ENCODE data around the gene GBP2.
"Not testable (repeated sequence)": the region's sequence is repeated elsewhere in the genome, so short reads cannot be mapped to it uniquely, and the experiment has no call there.

Gene GBP2

GRCh38 chr1:89125913-89126580 is at the start of gene GBP2:
Gene GBP2, minus strand, starts transcription at chr1:89126114. Its CDS starts 4,148 bp downstream, at chr1:89121966.
- DNase-seq = no peak

DNA sequence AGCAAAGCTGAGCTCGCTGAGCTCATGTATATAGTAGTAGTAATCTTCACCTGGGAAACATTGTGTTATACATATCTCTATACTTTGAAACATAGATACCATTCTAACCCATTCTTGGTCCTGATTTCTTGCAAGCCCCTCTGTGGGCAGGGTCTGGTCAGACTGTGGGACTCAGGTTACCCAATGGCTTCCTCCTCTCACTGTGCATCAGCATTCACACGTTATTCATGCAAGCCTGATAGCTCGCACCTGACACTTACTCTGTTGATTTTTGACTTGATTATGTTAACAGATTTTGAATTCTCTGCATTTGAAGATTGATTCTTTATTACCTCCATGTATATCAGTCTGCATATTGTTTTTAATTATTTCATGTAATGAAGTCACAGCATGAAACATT is 48.6 kb upstream of the GBP2 start:
- no peak for DNase-seq

- DNase-seq = no peak
Measured at GRCh38 chr1:89172468-89173143, 46.7 kb upstream of the GBP2 start.

DNA sequence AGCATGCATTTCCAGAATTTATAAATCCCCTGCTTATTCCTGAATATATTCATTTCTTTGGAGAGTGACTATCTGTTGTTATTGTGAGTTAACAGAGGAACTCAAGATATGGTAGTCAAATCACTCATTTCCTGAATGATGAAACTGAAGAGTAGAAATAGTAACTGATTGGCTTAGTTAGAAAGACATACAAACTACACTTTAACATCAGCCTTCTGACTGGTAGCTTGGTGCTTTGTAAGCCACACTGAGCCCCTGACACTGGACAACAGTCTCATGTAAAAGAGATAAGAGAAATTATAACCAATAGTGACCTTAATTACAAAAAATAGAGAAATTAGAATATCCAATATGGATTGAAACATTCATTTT is 45.1 kb upstream of the GBP2 start:
- no peak for DNase-seq

GRCh38 chr1:89170170-89171066 is 44.5 kb upstream of the GBP2 start:
- no peak for DNase-seq

GRCh38 chr1:89169166-89169565 is 43.3 kb upstream of the GBP2 start:
- DNase-seq = no peak

DNA sequence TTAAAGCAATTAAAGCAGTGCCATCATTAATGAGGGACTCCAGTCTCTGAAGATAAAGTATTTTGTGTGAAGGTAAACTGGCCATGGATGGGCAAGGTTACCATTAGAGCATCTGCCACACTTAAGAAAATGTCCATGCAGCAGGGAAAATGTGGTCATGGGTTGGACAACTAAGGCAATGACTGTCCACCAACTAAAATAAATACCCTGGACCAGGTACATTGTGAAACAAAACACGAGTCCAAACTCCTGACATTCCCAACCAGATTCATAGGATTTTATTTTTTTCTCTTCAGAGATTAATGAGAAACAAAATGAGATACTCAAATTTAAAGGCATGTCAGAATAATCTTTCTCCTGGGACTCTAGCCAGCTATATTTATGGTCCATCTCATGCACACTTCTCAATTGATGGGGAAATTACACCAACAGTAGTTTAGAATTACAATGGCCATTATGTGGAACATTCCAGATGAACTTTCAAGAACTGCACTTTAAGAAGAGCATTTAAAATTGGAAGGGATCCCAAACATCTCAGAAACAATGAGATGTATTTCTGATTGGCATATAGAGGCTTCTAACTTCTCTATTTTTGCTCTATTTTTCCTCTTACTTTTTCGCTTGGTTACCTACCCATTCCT is 41.8 kb upstream of the GBP2 start:
- DNase-seq = no peak

DNA sequence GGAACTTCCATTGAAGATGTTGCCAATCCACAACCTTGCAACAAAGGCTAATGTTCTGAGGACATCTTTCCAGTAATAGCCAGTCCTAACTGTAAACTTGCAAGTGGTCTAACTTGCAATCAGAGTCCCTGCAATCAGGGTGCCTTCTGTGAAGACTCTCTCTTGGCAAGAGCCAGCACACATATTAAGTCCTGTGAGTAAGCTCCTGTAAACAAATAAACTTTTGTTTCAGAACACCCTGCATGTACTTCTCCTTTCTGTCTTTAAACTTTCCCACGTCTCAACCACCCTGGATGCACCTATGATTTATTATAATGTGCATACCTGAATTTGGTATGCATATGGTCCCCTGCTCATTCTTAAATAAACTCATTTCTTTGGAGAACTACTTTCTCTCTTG is 40.8 kb upstream of the GBP2 start:
- DNase-seq = no peak

DNA sequence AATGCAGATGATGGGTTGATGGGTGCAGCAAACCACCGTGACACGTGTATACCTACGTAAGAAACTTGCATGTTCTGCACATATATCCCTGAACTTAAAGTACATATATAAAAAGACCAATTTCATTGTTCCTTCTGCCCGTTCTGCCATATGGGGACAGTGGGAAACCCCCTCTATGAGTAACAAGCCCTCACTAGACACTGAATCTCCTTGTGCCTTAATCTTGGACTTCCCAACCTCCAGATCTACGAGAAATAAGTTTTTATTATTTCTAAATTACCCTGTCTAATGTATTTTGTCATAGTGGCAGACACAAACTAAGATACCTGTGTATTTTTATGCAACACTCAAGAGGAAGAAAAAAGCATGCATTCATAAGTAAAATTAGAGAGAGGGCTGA is 39.9 kb upstream of the GBP2 start:
- no peak for DNase-seq

- DNase-seq = no peak
Measured at GRCh38 chr1:89151047-89151446, 25.1 kb upstream of the GBP2 start.

DNA sequence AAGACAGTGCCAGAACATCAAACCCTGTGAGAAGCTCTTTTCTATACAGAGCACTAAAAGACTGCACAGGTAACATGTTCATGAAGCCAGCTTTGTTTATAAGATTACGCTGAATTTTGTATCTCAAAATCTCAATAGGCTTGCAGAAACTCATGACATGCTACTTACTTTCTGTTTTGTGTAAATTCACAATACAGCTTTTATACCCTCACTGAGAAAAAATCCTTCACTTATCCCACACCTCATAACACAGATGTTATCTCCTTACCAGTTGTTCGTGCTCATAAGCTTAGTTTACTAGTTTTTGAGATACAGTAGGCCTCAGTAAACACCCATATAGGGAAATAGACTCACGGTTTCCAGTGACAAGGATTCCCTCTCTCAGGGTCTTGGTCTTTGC is 24.1 kb upstream of the GBP2 start:
- no peak for DNase-seq

DNA sequence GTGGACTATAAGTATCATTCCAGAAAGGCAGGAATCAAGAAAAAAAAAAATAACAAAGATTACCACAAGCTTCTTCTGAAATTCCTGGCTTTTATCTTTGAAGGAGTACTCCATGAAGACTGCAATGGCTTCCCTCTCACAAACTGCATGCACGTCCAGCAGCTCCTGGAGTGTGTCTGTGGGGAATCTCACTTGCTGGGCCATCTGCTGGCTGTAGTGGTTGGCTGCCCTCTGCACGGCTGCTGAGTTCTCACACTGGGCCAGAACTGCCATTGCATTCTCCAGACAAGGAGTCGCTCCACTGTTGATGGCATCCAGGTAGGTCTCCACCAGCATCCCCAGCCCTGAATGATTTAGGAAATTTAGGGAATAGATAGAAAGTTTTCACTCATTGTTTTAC is 23.3 kb upstream of the GBP2 start:
- DNase-seq = peak; percentile 76

DNA sequence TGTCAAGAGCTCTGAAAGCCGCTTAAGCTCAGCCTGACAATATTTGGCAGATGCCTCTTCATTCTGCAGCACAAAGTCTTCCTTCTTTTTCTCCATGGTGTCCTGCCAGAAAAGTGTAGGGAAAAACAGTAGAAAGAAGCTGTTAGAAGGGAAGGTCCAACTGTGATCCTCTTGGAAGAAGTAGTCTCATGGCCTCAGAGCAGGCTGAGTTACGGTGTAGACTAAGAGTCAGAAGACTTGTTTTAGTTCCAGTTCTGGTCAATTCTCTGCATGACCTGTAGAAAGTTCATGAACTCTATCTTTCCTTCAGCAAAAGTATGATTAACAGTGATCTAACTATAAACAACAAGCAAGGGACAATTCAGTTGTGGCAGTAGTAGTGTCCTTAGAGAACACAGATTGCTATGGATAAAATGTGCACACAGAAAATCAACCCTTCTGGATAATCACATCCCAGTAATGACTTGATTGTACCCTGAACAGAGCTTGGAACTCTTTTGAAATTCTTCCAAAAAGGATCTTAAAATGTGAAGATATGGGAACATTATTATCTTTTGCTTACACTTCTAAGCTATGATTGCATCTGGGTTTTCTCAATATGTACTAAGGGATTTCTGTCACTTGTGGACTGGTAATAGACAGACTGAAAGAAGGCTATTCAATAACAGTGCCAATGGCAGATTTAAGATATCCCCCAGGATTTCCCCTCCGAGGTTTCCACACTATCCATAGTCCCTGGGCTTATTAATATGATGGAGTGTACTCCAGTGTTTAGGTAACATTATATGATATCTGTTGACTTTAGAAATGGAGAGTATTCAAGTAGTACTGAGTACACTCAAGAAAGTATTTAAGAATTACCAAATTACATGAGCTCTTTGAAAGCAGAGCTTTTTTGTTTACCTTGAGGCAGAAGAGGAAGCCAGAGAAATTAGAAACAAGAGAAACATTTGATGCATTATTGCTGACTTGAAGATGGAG is 22.1 kb upstream of the GBP2 start:
- no peak for DNase-seq

- DNase-seq = no peak
Measured at GRCh38 chr1:89146721-89147120, 20.8 kb upstream of the GBP2 start.

DNA sequence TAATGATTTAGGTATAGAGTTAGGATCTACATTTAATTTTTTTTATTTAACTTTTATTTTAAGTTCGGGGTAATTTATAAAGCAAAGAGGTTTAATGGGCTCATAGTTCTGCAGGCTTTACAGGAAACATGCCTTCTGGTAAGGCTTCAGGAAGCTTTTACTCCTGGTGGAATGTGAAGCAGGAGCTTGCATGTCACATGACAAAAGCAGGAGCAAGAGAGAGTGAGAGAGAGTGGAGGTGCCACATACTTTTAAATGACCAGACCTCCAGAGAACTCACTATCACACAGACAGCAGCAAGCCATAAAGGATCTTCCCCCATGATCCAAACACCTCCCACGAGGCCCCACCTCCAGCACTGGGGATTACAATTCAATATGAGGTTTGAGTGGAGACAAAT is 17.6 kb upstream of the GBP2 start:
- DNase-seq = no peak

DNA sequence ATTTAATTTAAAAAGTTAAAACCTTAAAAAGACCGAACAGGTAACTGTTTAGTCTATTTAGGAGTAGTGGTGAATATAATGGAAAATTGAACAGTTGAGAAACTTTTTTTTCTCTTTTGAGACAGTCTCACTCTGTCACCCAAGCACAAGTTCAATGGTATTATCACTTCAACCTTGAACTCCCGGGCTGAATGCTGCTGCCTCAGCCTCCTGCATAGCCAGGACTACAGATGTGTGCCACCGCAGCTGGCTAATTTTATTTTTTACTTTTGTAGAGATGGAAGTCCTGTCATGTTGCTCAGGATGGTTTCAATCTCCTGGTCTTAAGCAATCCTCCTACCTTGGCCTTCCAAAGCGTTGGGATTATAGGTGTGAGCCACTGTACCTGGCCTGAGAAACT is 16.2 kb upstream of the GBP2 start:
- DNase-seq = no peak

- no peak for DNase-seq
Measured at GRCh38 chr1:89133747-89134146, 7.8 kb upstream of the GBP2 start.

DNA sequence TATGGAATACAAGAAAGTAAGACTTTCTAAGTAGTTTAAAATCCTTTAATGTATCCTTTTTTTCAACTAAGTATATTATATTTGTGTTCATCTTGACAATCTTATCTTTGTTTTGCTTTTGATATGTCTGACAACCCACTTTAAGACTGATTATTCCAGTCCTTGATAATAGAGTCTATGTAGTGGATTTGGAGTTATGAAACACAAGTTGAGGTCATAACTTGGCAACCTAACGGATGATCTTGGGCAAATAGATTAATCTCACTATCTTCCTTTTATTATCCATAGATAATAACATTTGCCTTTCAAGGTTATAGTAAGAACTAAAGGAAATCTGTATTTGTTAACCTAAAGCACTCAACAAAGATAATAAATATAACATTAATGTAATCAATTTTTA is 4.8 kb upstream of the GBP2 start:
- DNase-seq = no peak

GRCh38 chr1:89129911-89130310 is 4.0 kb upstream of the GBP2 start:
- no peak for DNase-seq

DNA sequence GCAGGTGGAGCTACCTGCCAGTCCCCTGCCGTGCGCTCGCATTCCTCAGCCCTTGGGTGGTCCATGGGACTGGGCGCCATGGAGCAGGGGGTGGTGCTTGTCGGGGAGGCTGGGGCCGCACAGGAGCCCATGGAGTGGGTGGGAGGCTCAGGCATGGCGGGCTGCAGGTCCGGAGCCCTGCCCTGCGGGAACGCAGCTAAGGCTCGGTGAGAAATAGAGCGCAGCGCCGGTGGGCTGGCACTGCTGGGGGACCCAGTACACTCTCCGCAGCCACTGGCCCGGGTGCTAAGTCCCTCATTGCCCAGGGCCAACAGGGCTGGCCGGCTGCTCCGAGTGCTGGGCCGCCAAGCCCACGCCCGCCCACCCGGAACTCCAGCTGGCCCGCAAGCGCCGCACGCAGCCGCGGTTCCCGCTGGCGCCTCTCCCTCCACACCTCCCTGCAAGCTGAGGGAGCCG is 2.1 kb upstream of the GBP2 start:
- not testable (repeated sequence) for DNase-seq

DNA sequence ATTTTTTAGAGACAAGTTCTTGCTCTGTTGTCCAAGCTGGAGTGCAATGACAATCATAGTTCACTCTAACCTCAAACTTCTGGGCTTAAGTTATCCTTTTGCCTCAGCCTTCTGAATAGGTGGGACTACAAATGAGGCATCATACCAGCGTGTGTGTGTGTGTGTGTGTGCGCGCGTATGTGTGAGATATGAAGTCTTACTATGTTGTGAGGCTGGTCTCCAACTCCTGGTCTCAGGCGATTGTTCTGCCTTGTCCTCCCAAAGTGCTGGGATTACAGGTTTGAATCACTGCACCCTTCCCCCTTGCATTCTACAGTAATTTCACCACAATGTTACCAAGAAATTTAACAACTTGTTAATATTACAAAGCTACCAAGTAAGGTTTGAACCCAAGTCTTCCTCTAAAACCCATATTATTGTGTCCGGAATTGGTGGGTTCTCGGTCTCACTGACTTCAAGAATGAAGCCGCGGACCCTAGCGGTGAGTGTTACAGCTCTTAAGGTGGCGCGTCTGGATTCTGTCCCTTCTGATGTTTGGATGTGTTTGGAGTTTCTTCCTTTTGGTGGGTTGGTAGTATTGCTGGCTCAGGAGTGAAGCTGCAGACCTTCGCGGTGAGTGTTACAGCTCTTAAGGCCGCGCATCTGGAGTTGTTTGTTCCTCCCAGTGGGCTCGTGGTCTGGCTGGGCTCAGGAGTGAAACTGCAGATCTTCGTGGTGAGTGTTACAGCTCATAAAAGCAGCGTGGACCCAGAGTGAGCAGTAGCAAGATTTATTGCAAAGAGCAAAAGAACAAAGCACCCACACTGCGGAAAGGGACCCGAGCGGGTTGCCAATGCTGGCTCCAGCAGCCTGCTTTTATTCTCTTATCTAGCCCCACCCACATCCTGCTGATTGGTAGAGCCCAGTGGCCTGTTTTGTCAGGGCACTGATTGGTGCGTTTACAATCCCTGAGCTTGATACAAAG is 970 bp upstream of the GBP2 start:
- DNase-seq = peak; percentile 56

Data from islet precursor cell (in vitro differentiated cells).